OCI-LY3 (cell line): ENCODE measurements around the gene ARHGAP15.

Experiments used
- EZH2phosphoT487 ChIP-seq: fragments of 200-600 bp; shearing (Covaris generic); IDR thresholded peaks from 2 replicates; pipeline ENCODE4 v1.6.1; 2018; ENCODE audit warnings: antibody characterized with exemption, mixed run types, low read depth
- TF ChIP-seq, protein P1 (sequence below): fragments of 200-600, 300-600 bp; sonication (generic); IDR thresholded peaks from 2 replicates; pipeline ENCODE4 v1.5.1; 2014; ENCODE audit warnings: antibody characterized with exemption, low read length, low read depth

DNA sequence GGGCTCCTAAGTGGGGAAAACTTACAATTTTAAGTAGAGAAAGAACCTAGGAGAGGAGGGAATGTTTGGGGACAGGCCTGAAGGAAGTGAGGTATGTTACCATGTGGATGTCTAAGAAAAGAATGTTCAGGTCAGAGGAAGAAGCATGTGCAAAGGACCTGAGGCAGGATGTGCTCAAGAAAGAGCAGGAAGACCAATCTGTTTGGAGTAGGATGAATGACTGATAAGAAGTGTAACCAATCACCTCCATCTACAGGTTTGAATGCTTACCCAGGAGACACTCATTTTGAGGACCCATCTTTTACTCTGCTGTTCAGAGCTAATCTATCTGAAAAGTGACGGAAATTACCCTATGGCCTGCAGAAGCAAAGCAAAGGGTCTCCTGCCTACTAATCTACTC, 342.3 kb downstream of the ARHGAP15 start:
- TF ChIP-seq, protein P1, sequence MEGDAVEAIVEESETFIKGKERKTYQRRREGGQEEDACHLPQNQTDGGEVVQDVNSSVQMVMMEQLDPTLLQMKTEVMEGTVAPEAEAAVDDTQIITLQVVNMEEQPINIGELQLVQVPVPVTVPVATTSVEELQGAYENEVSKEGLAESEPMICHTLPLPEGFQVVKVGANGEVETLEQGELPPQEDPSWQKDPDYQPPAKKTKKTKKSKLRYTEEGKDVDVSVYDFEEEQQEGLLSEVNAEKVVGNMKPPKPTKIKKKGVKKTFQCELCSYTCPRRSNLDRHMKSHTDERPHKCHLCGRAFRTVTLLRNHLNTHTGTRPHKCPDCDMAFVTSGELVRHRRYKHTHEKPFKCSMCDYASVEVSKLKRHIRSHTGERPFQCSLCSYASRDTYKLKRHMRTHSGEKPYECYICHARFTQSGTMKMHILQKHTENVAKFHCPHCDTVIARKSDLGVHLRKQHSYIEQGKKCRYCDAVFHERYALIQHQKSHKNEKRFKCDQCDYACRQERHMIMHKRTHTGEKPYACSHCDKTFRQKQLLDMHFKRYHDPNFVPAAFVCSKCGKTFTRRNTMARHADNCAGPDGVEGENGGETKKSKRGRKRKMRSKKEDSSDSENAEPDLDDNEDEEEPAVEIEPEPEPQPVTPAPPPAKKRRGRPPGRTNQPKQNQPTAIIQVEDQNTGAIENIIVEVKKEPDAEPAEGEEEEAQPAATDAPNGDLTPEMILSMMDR: no peak
- TF ChIP-seq EZH2phosphoT487: no peak
